Activated B cell treated with CpG ODN at 0.5 μM for 24 hours (primary cell): ENCODE results near the gene TCL1B. TPM values are rescaled to one million over a fixed set of nuclear protein-coding genes. Genes with fewer than 3 reads are reported as not detected.

ENCODE experiments used
- ATAC-seq: fragments of 200-7000 bp; cut with Tn5 transposase; one replicate; pipeline ENCODE4 v1.10.0; 2021; ENCODE audit warnings: low read depth, mild to moderate bottlenecking, moderate library complexity
- CTCF ChIA-PET: fragments of 350-600 bp; sonication (Branson Sonifier 250); formaldehyde crosslinking; loops from one replicate; lab custom pipeline; 2021; ENCODE audit warnings: antibody characterized with exemption; lab: Charles Lee
- POLR2A ChIA-PET: fragments of 350-600 bp; sonication (Branson Sonifier 250); formaldehyde crosslinking; loops from one replicate; lab custom pipeline; 2021; ENCODE audit warnings: antibody characterized with exemption; lab: Charles Lee
- DNase-seq: peaks from one replicate; pipeline ENCODE4 v3.0.0; 2022
- H3K27ac Mint-ChIP-seq: one replicate; pipeline ENCODE4 v1.8.0; 2020; ENCODE audit warnings: mixed read lengths
- H3K27me3 Mint-ChIP-seq: one replicate; pipeline ENCODE4 v1.8.0; 2021; ENCODE audit warnings: mixed read lengths
- H3K36me3 Mint-ChIP-seq: one replicate; pipeline ENCODE4 v1.8.0; 2021; ENCODE audit warnings: low read depth, mixed read lengths
- H3K4me1 Mint-ChIP-seq: one replicate; pipeline ENCODE4 v1.8.0; 2021; ENCODE audit warnings: mixed read lengths
- H3K4me3 Mint-ChIP-seq: one replicate; pipeline ENCODE4 v1.8.0; 2020; ENCODE audit warnings: mild to moderate bottlenecking, mixed read lengths
- H3K9me3 Mint-ChIP-seq: one replicate; pipeline ENCODE4 v1.8.0; 2020; ENCODE audit warnings: mixed read lengths
- intact Hi-C: fragments of 100-400 bp; cut with micrococcal nuclease; formaldehyde crosslinking; loops from one replicate; pipeline ENCODE4 v1.15.1; 2024
- total RNA-seq: library from RNA; stranded (reverse); gene quantifications from 2 replicates; pipeline ENCODE4 v1.2.3, GENCODE V29; 2022
- TF ChIP-seq, protein P1 (sequence below): fragments of 200-600 bp; IDR thresholded peaks from one replicate; pipeline ENCODE4 v1.8.0; 2022; ENCODE audit warnings: antibody characterized with exemption, mild to moderate bottlenecking

Gene TCL1B
- total RNA-seq, 1 donor from 2014 or later: 1.2 TPM

DNA sequence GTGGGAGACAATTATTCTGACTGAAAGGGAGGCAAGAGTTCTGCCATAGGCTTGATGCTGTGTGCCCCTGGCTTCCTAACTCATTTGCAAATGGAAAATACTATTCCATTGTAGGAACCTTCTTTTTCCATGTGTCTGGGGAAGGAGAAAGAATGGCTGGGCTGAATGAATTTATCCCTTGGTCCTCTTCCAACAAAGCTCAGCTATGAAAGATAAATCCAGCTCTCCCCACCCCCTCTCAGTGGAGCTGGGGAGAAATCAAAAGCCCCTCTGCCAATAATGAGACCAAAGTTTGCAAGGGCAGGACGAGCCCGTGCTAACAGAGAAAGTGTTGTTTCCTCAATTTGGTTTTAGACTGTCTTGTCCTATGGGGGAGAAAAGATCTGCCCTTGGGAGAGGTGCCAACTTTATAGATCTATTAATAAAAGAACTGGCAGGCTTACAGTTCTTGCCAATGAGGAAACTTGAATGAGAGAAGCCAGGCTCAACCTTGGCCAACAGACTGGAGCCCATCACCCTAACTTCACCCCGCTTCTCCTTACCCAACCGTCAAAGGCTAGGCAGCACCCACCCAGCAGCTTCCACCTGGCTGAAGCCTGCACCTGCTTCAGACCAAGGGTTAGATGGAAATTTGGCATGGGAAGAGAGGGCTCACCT lies 8.9 kb upstream of the TCL1B start:
- H3K4me1 Mint-ChIP-seq: peaks cover 54% of the 10 kb centered on the region
- ChIA-PET CTCF (no interaction called here), POLR2A (no interaction called here)
- no peak overlapping the region for H3K4me3 Mint-ChIP-seq
- H3K9me3 Mint-ChIP-seq: peaks cover 2% of the 10 kb centered on the region
- intact Hi-C loops: no loop called here
- no peak overlapping the region for H3K27ac Mint-ChIP-seq
- peaks cover 7% of the 10 kb centered on the region for H3K36me3 Mint-ChIP-seq
- no peak for ATAC-seq
- no peak for DNase-seq
- H3K27me3 Mint-ChIP-seq: peaks cover 13% of the 10 kb centered on the region
- TF ChIP-seq, protein P1, sequence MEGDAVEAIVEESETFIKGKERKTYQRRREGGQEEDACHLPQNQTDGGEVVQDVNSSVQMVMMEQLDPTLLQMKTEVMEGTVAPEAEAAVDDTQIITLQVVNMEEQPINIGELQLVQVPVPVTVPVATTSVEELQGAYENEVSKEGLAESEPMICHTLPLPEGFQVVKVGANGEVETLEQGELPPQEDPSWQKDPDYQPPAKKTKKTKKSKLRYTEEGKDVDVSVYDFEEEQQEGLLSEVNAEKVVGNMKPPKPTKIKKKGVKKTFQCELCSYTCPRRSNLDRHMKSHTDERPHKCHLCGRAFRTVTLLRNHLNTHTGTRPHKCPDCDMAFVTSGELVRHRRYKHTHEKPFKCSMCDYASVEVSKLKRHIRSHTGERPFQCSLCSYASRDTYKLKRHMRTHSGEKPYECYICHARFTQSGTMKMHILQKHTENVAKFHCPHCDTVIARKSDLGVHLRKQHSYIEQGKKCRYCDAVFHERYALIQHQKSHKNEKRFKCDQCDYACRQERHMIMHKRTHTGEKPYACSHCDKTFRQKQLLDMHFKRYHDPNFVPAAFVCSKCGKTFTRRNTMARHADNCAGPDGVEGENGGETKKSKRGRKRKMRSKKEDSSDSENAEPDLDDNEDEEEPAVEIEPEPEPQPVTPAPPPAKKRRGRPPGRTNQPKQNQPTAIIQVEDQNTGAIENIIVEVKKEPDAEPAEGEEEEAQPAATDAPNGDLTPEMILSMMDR: no peak

DNA sequence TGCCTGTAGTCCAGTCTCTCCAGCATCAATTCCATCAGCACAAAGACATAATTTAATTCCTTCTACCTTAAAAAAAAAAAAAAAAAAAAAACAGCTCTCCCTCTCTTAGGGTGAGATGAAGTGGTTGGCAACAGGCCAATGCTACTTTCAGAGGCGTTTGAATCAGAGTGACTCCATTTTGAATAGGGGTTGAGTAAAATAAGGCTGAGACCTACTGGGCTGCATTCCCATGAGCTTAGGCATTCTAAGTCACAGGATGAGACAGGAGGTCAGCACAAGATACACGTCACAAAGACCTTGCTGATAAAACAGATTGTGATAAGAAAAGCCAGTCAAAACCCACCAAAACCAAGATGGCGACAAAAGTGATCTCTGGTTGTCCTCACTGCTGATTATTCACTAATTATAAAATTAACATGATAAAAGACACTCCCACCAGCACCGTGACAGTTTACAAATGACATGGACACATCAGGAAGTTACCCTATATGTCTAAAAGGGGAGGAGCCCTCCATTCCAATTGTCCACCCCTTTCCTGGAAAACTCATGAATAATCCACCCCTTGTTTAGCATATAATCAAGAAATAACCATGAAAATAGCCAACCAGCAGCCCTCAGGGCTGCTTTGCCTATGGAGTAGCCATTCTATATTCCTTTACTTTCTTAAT lies 6.9 kb upstream of the TCL1B start:
- TF ChIP-seq, protein P1: no peak
- Mint-ChIP-seq H3K4me3 (no peak overlapping the region), H3K36me3 (peaks cover 4% of the 10 kb centered on the region), H3K27ac (no peak overlapping the region), H3K4me1 (peaks cover 65% of the 10 kb centered on the region), H3K27me3 (peaks cover 17% of the 10 kb centered on the region), H3K9me3 (peaks cover 2% of the 10 kb centered on the region)
- ChIA-PET POLR2A (interaction anchor here (0.6 to 2.1 kb wide), 10 partner anchors 10 to 36 kb away, joined by 3 to 12 read pairs (median 4); no protein-coding TSS in a partner anchor), CTCF (interaction anchor here (0.9 to 1.2 kb wide), 4 partner anchors 10 to 315 kb away, joined by 3 to 5 read pairs (median 4); no protein-coding TSS in a partner anchor)
- DNase-seq: no peak
- no peak for ATAC-seq
- intact Hi-C loops: no loop called here

DNA sequence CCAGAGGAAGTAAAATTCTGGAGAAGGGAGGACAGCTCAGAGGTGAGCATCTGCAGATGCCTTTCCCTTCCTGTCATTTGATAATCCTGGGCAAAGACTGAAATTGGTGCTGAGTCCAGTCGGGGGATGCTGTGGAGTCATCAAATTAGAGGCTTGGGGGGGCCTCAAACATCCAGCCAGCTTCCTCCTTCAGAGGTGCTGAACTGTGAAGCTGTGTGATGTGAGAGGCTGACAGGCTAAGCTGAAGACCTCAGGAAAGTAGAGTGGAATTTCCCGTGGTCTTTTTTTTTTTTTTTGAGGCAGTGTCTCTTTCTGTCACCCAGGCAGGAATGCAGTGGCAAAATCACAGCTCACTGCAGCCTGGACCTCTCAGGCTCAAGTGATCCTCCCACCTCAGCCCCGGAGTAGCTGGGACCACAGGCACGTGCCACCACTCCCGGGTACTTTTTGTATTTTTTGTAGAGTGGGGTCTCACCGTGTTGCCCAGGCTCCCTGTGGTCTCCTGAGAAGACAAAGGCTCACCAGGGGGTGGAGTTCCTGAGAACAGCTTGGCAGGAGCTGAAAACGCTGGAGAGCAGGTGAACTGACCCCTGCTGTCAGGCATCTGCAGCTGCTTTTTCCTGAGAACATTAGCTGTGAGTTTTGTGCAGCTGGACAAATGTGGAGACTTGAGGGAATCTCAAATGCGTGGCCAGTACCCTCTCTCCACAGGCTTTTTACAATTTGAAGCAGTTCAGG lies 6.1 kb upstream of the TCL1B start:
- DNase-seq (no peak), ATAC-seq (peak; percentile 89)
- Mint-ChIP-seq H3K4me3 (no peak overlapping the region), H3K27ac (peak overlapping the region; percentile 13), H3K36me3 (peaks cover 4% of the 10 kb centered on the region), H3K27me3 (peaks cover 21% of the 10 kb centered on the region), H3K4me1 (peaks cover 74% of the 10 kb centered on the region), H3K9me3 (peaks cover 2% of the 10 kb centered on the region)
- TF ChIP-seq, protein P1: no peak
- intact Hi-C loops: loop anchor here (2.0 to 5.0 kb wide), 2 partner anchors 15 to 68 kb away; no protein-coding TSS in a partner anchor
- CTCF ChIA-PET: interaction anchor here (0.9 to 1.2 kb wide), 7 partner anchors 11 to 314 kb away, joined by 3 to 5 read pairs (median 4); no protein-coding TSS in a partner anchor
- POLR2A ChIA-PET: interaction anchor here (0.6 to 2.1 kb wide), 11 partner anchors 9 to 36 kb away, joined by 3 to 12 read pairs (median 4); no protein-coding TSS in a partner anchor

DNA sequence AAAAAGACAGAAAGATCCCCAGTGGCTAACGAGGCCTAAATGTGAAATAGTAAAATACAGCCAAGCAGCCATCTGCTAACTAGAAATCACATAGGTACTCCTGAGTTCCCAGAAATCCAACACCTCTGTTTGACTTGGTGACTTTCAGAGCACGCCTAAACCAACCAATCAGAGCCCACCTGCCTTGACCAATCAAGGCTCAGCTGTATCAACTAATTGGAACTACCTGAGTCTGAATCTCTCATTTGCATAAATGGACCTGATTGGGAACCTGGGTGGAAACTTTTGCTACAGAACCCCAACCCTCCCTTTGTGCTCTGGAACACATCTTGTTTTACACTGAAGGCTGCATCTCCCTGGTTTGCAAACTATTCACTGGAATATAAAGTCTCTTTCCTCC lies 5.1 kb upstream of the TCL1B start:
- H3K36me3 Mint-ChIP-seq: peaks cover 1% of the 10 kb centered on the region
- intact Hi-C loops: loop anchor here (2.0 to 5.0 kb wide), 2 partner anchors 16 to 69 kb away; no protein-coding TSS in a partner anchor
- H3K4me1 Mint-ChIP-seq: peaks cover 75% of the 10 kb centered on the region
- H3K27me3 Mint-ChIP-seq: peaks cover 25% of the 10 kb centered on the region
- H3K27ac Mint-ChIP-seq: no peak overlapping the region
- H3K4me3 Mint-ChIP-seq: no peak overlapping the region
- ATAC-seq: no peak
- TF ChIP-seq, protein P1: no peak
- CTCF ChIA-PET: no interaction called here
- H3K9me3 Mint-ChIP-seq: no peaks in the 10 kb centered on the region
- no peak for DNase-seq
- POLR2A ChIA-PET: interaction anchor here (2.1 kb wide), 1 partner anchor 35 kb away, joined by 6 read pairs; no protein-coding TSS in a partner anchor
